ENCODE results near the gene SETD3.
A peak's percentile ranks its signal among the peaks of the same experiment; 100 is the strongest.

SETD3 gene

GRCh38 chr14:99427632-99428300 is 52.9 kb downstream of the SETD3 start:
- no peak for DNase-seq (ENCODE audit: low read depth, low spot score)
- no peak for TF ChIP-seq ZNF274 (IDR thresholded peaks at IDR 0.05; ENCODE audit: low read depth, low read length)
- no peak for TF ChIP-seq SUZ12 (IDR thresholded peaks at IDR 0.05; ENCODE audit: extremely low read depth, insufficient read depth, insufficient read length)
- TF ChIP-seq YY1 (IDR thresholded peaks at IDR 0.05; ENCODE audit: insufficient read depth, insufficient read length), result no peak
- Histone ChIP-seq H3K4me1 (ENCODE audit: insufficient read depth, insufficient read length) (peaks cover 11% of the 10 kb centered on the region), H3K36me3 (ENCODE audit: insufficient read depth, insufficient read length, low read length) (peaks cover 19% of the 10 kb centered on the region), H3K9me3 (ENCODE audit: insufficient read depth, low read length) (peaks cover 14% of the 10 kb centered on the region; the same call in 1 of the 2 replicates), H3K9ac (ENCODE audit: insufficient read length, low read depth) (no peak overlapping the region), H3K27me3 (ENCODE audit: insufficient read depth, insufficient read length) (no peaks in the 10 kb centered on the region), H3K4me3 (ENCODE audit: insufficient read length, low read depth) (no peak overlapping the region)

GRCh38 chr14:99426813-99427346 is 53.8 kb downstream of the SETD3 start:
- H3K36me3 ChIP-seq (ENCODE audit: insufficient read depth, insufficient read length, low read length), result peaks cover 18% of the 10 kb centered on the region
- H3K27me3 ChIP-seq (ENCODE audit: insufficient read depth, insufficient read length), result no peaks in the 10 kb centered on the region
- DNase-seq (ENCODE audit: low read depth, low spot score), result no peak
- no peak for TF ChIP-seq SUZ12 (IDR thresholded peaks at IDR 0.05; ENCODE audit: extremely low read depth, insufficient read depth, insufficient read length)
- TF ChIP-seq ZNF274 (IDR thresholded peaks at IDR 0.05; ENCODE audit: low read depth, low read length), result no peak
- TF ChIP-seq YY1 (IDR thresholded peaks at IDR 0.05; ENCODE audit: insufficient read depth, insufficient read length), result no peak
- H3K9ac ChIP-seq (ENCODE audit: insufficient read length, low read depth), result no peak overlapping the region
- H3K4me3 ChIP-seq (ENCODE audit: insufficient read length, low read depth), result no peak overlapping the region
- peaks cover 10% of the 10 kb centered on the region for H3K4me1 ChIP-seq (ENCODE audit: insufficient read depth, insufficient read length)
- peaks cover 14% of the 10 kb centered on the region; the same call in 1 of the 2 replicates for H3K9me3 ChIP-seq (ENCODE audit: insufficient read depth, low read length)

- Histone ChIP-seq H3K36me3 (ENCODE audit: insufficient read depth, insufficient read length, low read length) (peaks cover 15% of the 10 kb centered on the region), H3K27me3 (ENCODE audit: insufficient read depth, insufficient read length) (no peaks in the 10 kb centered on the region), H3K4me3 (ENCODE audit: insufficient read length, low read depth) (no peak overlapping the region), H3K9me3 (ENCODE audit: insufficient read depth, low read length) (peaks cover 14% of the 10 kb centered on the region; the same call in 1 of the 2 replicates), H3K4me1 (ENCODE audit: insufficient read depth, insufficient read length) (peaks cover 10% of the 10 kb centered on the region), H3K9ac (ENCODE audit: insufficient read length, low read depth) (no peak overlapping the region)
- TF ChIP-seq YY1 (IDR thresholded peaks at IDR 0.05; ENCODE audit: insufficient read depth, insufficient read length) (no peak), ZNF274 (IDR thresholded peaks at IDR 0.05; ENCODE audit: low read depth, low read length) (no peak), SUZ12 (IDR thresholded peaks at IDR 0.05; ENCODE audit: extremely low read depth, insufficient read depth, insufficient read length) (no peak)
- no peak for DNase-seq (ENCODE audit: low read depth, low spot score)
Observed at GRCh38 chr14:99426265-99426664, 54.4 kb downstream of the SETD3 start.

GRCh38 chr14:99425272-99425681 is 55.4 kb downstream of the SETD3 start:
- no peak overlapping the region for H3K9ac ChIP-seq (ENCODE audit: insufficient read length, low read depth)
- no peak for DNase-seq (ENCODE audit: low read depth, low spot score)
- no peaks in the 10 kb centered on the region for H3K27me3 ChIP-seq (ENCODE audit: insufficient read depth, insufficient read length)
- no peak overlapping the region for H3K4me3 ChIP-seq (ENCODE audit: insufficient read length, low read depth)
- H3K36me3 ChIP-seq (ENCODE audit: insufficient read depth, insufficient read length, low read length), result peaks cover 12% of the 10 kb centered on the region
- peaks cover 9% of the 10 kb centered on the region for H3K4me1 ChIP-seq (ENCODE audit: insufficient read depth, insufficient read length)
- TF ChIP-seq YY1 (IDR thresholded peaks at IDR 0.05; ENCODE audit: insufficient read depth, insufficient read length) (no peak), ZNF274 (IDR thresholded peaks at IDR 0.05; ENCODE audit: low read depth, low read length) (no peak), SUZ12 (IDR thresholded peaks at IDR 0.05; ENCODE audit: extremely low read depth, insufficient read depth, insufficient read length) (no peak)
- peaks cover 14% of the 10 kb centered on the region; the same call in 1 of the 2 replicates for H3K9me3 ChIP-seq (ENCODE audit: insufficient read depth, low read length)

GRCh38 chr14:99424306-99424877 is 56.3 kb downstream of the SETD3 start:
- H3K9ac ChIP-seq (ENCODE audit: insufficient read length, low read depth), result peak overlapping the region; percentile 25

GRCh38 chr14:99423434-99423833 is 57.2 kb downstream of the SETD3 start:
- no peak overlapping the region for H3K4me3 ChIP-seq (ENCODE audit: insufficient read length, low read depth)

More at GRCh38 chr14:99424306-99424877, 56.3 kb downstream of the SETD3 start:
- DNase-seq (ENCODE audit: low read depth, low spot score), result no peak
- H3K36me3 ChIP-seq (ENCODE audit: insufficient read depth, insufficient read length, low read length), result peaks cover 6% of the 10 kb centered on the region
- H3K27me3 ChIP-seq (ENCODE audit: insufficient read depth, insufficient read length), result no peaks in the 10 kb centered on the region
- H3K9me3 ChIP-seq (ENCODE audit: insufficient read depth, low read length), result peaks cover 11% of the 10 kb centered on the region; the same call in 1 of the 2 replicates
- H3K4me1 ChIP-seq (ENCODE audit: insufficient read depth, insufficient read length), result peaks cover 9% of the 10 kb centered on the region
- no peak overlapping the region for H3K4me3 ChIP-seq (ENCODE audit: insufficient read length, low read depth)
- TF ChIP-seq YY1 (IDR thresholded peaks at IDR 0.05; ENCODE audit: insufficient read depth, insufficient read length) (no peak), SUZ12 (IDR thresholded peaks at IDR 0.05; ENCODE audit: extremely low read depth, insufficient read depth, insufficient read length) (no peak), ZNF274 (IDR thresholded peaks at IDR 0.05; ENCODE audit: low read depth, low read length) (no peak)

More at GRCh38 chr14:99423434-99423833, 57.2 kb downstream of the SETD3 start:
- Histone ChIP-seq H3K9ac (ENCODE audit: insufficient read length, low read depth) (no peak overlapping the region), H3K36me3 (ENCODE audit: insufficient read depth, insufficient read length, low read length) (peaks cover 6% of the 10 kb centered on the region), H3K9me3 (ENCODE audit: insufficient read depth, low read length) (0 out of 2 replicates have a peak, but pooled peaks cover 1% of the 10 kb centered on the region), H3K27me3 (ENCODE audit: insufficient read depth, insufficient read length) (no peaks in the 10 kb centered on the region), H3K4me1 (ENCODE audit: insufficient read depth, insufficient read length) (peaks cover 9% of the 10 kb centered on the region)
- TF ChIP-seq ZNF274 (IDR thresholded peaks at IDR 0.05; ENCODE audit: low read depth, low read length) (no peak), YY1 (IDR thresholded peaks at IDR 0.05; ENCODE audit: insufficient read depth, insufficient read length) (no peak), SUZ12 (IDR thresholded peaks at IDR 0.05; ENCODE audit: extremely low read depth, insufficient read depth, insufficient read length) (no peak)
- DNase-seq (ENCODE audit: low read depth, low spot score), result no peak

Data from NT2/D1 (cell line).